Osteoblast (primary cell): ENCODE results near the gene RPL22L1. TPM values are rescaled to one million over a fixed set of nuclear protein-coding genes. Genes with fewer than 3 reads are reported as not detected.

Experiments
- DNase-seq: peaks from one replicate; pipeline ENCODE4 v3.0.0; 2011; ENCODE audit warnings: low spot score, mixed read lengths; ENCODE audit not compliant: insufficient read length; ENCODE audit errors: missing footprints
- H2AFZ ChIP-seq: 2 replicates; pipeline ENCODE4 v1.6.0; 2011; ENCODE audit warnings: mild to moderate bottlenecking, low read length
- H3K27ac ChIP-seq: 2 replicates; pipeline ENCODE4 v1.5.1; 2011; ENCODE audit warnings: mild to moderate bottlenecking, low read depth, low read length, moderate library complexity
- H3K27me3 ChIP-seq: 2 replicates; pipeline ENCODE4 v1.6.0; 2012; ENCODE audit warnings: mild to moderate bottlenecking, control low read depth, inconsistent platforms, low read length, moderate library complexity; ENCODE audit not compliant: insufficient read depth
- H3K36me3 ChIP-seq: 2 replicates; pipeline ENCODE4 v1.5.1; 2011; ENCODE audit warnings: mild to moderate bottlenecking, low read length, control low read depth, moderate library complexity; ENCODE audit not compliant: insufficient read depth
- H3K4me1 ChIP-seq: 2 replicates; pipeline ENCODE4 v1.5.1; 2011; ENCODE audit warnings: mild to moderate bottlenecking, low read length, control low read depth, moderate library complexity; ENCODE audit not compliant: insufficient read depth
- H3K4me2 ChIP-seq: 2 replicates; pipeline ENCODE4 v1.6.0; 2011; ENCODE audit warnings: mild to moderate bottlenecking, low read length; ENCODE audit not compliant: insufficient read depth
- H3K4me3 ChIP-seq: fragments of 200-600 bp; sonication (generic); 3 replicates; pipeline ENCODE4 v1.5.1; 2012; ENCODE audit warnings: mild to moderate bottlenecking, low read length, inconsistent platforms; ENCODE audit not compliant: insufficient read depth
- H3K79me2 ChIP-seq: 2 replicates; pipeline ENCODE4 v1.6.0; 2012; ENCODE audit warnings: mild to moderate bottlenecking, low read length, control low read depth, inconsistent platforms; ENCODE audit not compliant: insufficient read depth
- H3K9me3 ChIP-seq: 2 replicates; pipeline ENCODE4 v1.5.1; 2011; ENCODE audit warnings: low read depth, low read length, control low read depth
- H4K20me1 ChIP-seq: 2 replicates; pipeline ENCODE4 v1.6.0; 2012; ENCODE audit warnings: mild to moderate bottlenecking, low read length, control low read depth; ENCODE audit not compliant: insufficient read depth
- total RNA-seq: library from RNA; depleted of rRNA; stranded (reverse); fragments of >200 nt; gene quantifications from 2 replicates; pipeline ENCODE4 v1.2.3, GENCODE V29; 2012
- TF ChIP-seq, protein P1 (sequence below): IDR thresholded peaks from 2 replicates; pipeline ENCODE4 v1.5.1; 2011; ENCODE audit warnings: mild to moderate bottlenecking, low read depth, low read length, moderate library complexity; ENCODE audit errors: extremely low read depth

Gene RPL22L1
- total RNA-seq, 1 donor, result 297 TPM

GRCh38 chr3:170911051-170911450, 41.1 kb upstream of the RPL22L1 start:
- H3K4me3 ChIP-seq, result no peak overlapping the region
- no peaks in the 10 kb centered on the region for H3K36me3 ChIP-seq
- peaks cover 17% of the 10 kb centered on the region for H3K79me2 ChIP-seq
- no peak overlapping the region for H2AFZ ChIP-seq
- no peak for DNase-seq
- no peaks in the 10 kb centered on the region for H3K27me3 ChIP-seq
- no peaks in the 10 kb centered on the region for H4K20me1 ChIP-seq
- H3K4me2 ChIP-seq, result no peak overlapping the region
- TF ChIP-seq, protein P1, sequence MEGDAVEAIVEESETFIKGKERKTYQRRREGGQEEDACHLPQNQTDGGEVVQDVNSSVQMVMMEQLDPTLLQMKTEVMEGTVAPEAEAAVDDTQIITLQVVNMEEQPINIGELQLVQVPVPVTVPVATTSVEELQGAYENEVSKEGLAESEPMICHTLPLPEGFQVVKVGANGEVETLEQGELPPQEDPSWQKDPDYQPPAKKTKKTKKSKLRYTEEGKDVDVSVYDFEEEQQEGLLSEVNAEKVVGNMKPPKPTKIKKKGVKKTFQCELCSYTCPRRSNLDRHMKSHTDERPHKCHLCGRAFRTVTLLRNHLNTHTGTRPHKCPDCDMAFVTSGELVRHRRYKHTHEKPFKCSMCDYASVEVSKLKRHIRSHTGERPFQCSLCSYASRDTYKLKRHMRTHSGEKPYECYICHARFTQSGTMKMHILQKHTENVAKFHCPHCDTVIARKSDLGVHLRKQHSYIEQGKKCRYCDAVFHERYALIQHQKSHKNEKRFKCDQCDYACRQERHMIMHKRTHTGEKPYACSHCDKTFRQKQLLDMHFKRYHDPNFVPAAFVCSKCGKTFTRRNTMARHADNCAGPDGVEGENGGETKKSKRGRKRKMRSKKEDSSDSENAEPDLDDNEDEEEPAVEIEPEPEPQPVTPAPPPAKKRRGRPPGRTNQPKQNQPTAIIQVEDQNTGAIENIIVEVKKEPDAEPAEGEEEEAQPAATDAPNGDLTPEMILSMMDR, result no peak
- H3K9me3 ChIP-seq, result peaks cover 8% of the 10 kb centered on the region
- H3K27ac ChIP-seq, result no peak overlapping the region
- peaks cover 10% of the 10 kb centered on the region for H3K4me1 ChIP-seq

- Histone ChIP-seq H3K79me2 (peaks cover 21% of the 10 kb centered on the region), H3K4me2 (no peak overlapping the region), H3K4me3 (no peak overlapping the region), H3K27me3 (no peaks in the 10 kb centered on the region), H2AFZ (no peak overlapping the region), H3K27ac (no peak overlapping the region), H4K20me1 (no peaks in the 10 kb centered on the region), H3K4me1 (peaks cover 10% of the 10 kb centered on the region), H3K9me3 (peaks cover 8% of the 10 kb centered on the region), H3K36me3 (no peaks in the 10 kb centered on the region)
- TF ChIP-seq, protein P1, result no peak
- DNase-seq, result peak; percentile 42
Observed at GRCh38 chr3:170910542-170910941, 40.5 kb upstream of the RPL22L1 start.

DNA sequence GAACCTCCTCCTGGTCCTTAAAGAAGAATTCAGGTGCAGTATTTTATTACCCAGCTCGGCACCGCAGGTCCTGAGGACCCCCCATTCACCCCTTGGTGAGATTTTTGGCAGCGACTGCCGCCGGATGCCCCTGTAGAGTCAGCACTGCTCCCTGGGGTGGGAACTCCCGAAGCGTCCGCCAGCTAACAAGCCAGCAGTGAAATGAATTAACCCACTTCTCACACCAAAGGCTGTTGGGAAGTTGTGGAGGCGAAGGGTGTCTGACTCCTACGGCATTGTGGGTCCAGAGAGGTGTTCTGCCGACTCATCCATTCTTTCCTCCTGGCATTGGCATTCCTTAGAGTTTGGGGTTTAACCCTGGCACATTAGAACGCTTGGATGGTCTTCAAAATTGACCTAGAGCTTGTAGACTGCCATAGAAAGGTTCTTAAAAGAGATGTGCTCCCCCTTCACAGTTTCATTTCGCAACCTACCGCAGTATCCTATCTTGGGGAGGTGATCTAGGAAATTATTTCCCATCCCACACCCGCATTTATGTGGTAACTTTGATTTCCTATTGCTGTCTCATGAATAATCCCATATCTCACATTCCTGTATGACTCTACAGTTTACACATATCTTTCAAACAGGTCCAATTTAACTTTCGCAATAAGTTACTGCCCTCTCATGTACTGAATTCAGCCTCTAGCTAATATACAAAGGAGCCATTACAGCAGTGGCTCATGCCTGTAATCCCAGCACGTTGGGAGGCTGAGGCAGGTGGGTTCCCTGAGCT, 39.3 kb upstream of the RPL22L1 start:
- Histone ChIP-seq H3K79me2 (peaks cover 28% of the 10 kb centered on the region), H3K36me3 (no peaks in the 10 kb centered on the region), H3K9me3 (peaks cover 8% of the 10 kb centered on the region), H3K4me1 (peaks cover 10% of the 10 kb centered on the region), H3K4me2 (peak overlapping the region; percentile 90), H3K27me3 (no peaks in the 10 kb centered on the region), H2AFZ (peak overlapping the region; percentile 66), H4K20me1 (no peaks in the 10 kb centered on the region), H3K4me3 (peak overlapping the region; percentile 86), H3K27ac (peak overlapping the region; percentile 74)
- TF ChIP-seq, protein P1, result no peak
- DNase-seq, result peak; percentile 71

- Histone ChIP-seq H3K27ac (peak within 1 kb of the TSS; percentile 74), H3K4me3 (peak within 1 kb of the TSS; percentile 86), H4K20me1 (no peaks in the 10 kb centered on the region), H3K79me2 (peaks cover 28% of the 10 kb centered on the region), H3K4me2 (peak within 1 kb of the TSS; percentile 90), H3K9me3 (peaks cover 8% of the 10 kb centered on the region), H3K4me1 (peaks cover 10% of the 10 kb centered on the region), H3K36me3 (no peaks in the 10 kb centered on the region), H2AFZ (peak within 1 kb of the TSS; percentile 68), H3K27me3 (no peaks in the 10 kb centered on the region)
- DNase-seq, result peak; percentile 98
- TF ChIP-seq, protein P1, result no peak
Observed at GRCh38 chr3:170908235-170909116, 38.5 kb upstream of the RPL22L1 start, which contains the start of gene EIF5A2. EIF5A2 (minus strand) TSS chr3:170908637; CDS start chr3:170907806, 831 bp downstream.
